Measurements from ENCODE around the gene JAG1. TPM values are rescaled to one million over a fixed set of nuclear protein-coding genes. Genes with fewer than 3 reads are reported as not detected.
"Not testable (repeated sequence)": the region's sequence is repeated elsewhere in the genome, so short reads cannot be mapped to it uniquely, and the experiment has no call there.

JAG1 gene
- total and polyA plus RNA-seq, 8 donors = 13.9 to 60.1 (median 25.1) TPM

- no peaks in the 10 kb centered on the region for H3K4me1 ChIP-seq
- FAIRE-seq (no peak), DNase-seq (no peak), ATAC-seq (no peak)
- H3K4me3 ChIP-seq = no peak overlapping the region
- TF ChIP-seq CTCF (IDR thresholded peaks at IDR 0.05) = no peak
- no peaks in the 10 kb centered on the region for H3K9me3 ChIP-seq
- intact Hi-C loops (cut with DNase I) = no loop called here
- no peak overlapping the region for H3K27ac ChIP-seq
- no peaks in the 10 kb centered on the region for H3K27me3 ChIP-seq
- H3K36me3 ChIP-seq = no peaks in the 10 kb centered on the region
- 91 to 94% methylated on average over 3 of the region's 3 CpGs for WGBS, 2 donors
Measured at GRCh38 chr20:10621149-10621548, 52.6 kb downstream of the JAG1 start.

GRCh38 chr20:10619427-10619826, 54.4 kb downstream of the JAG1 start:
- H3K36me3 ChIP-seq = no peaks in the 10 kb centered on the region
- no peak overlapping the region for H3K27ac ChIP-seq
- 89 to 94% methylated on average over 3 of the region's 3 CpGs for WGBS, 2 donors
- H3K27me3 ChIP-seq = no peaks in the 10 kb centered on the region
- DNase-seq (no peak), ATAC-seq (peak in 1 of 4 donors; percentile 26), FAIRE-seq (no peak)
- H3K9me3 ChIP-seq = no peaks in the 10 kb centered on the region
- H3K4me1 ChIP-seq = no peaks in the 10 kb centered on the region
- intact Hi-C loops (cut with DNase I) = no loop called here
- H3K4me3 ChIP-seq = no peak overlapping the region
- no peak for TF ChIP-seq CTCF (IDR thresholded peaks at IDR 0.05)

GRCh38 chr20:10618611-10619245, 55.1 kb downstream of the JAG1 start:
- no peak for TF ChIP-seq CTCF (IDR thresholded peaks at IDR 0.05)
- H3K36me3 ChIP-seq = no peaks in the 10 kb centered on the region
- H3K27ac ChIP-seq = no peak overlapping the region
- no peaks in the 10 kb centered on the region for H3K9me3 ChIP-seq
- WGBS, 2 donors = 87 to 92% methylated on average over 5 to 6 of the region's 6 CpGs
- H3K4me1 ChIP-seq = no peaks in the 10 kb centered on the region
- no peaks in the 10 kb centered on the region for H3K27me3 ChIP-seq
- no peak for DNase-seq
- no peak for FAIRE-seq
- ATAC-seq = no peak
- no peak overlapping the region for H3K4me3 ChIP-seq
- intact Hi-C loops (cut with DNase I) = no loop called here

GRCh38 chr20:10617549-10618133, 56.2 kb downstream of the JAG1 start:
- DNase-seq; intact Hi-C loops (cut with DNase I); H3K27me3 ChIP-seq; H3K4me1 ChIP-seq; H3K36me3 ChIP-seq; H3K9me3 ChIP-seq; ATAC-seq; H3K27ac ChIP-seq; H3K4me3 ChIP-seq; FAIRE-seq: not testable (repeated sequence)
- WGBS, 2 donors = 96 to 97% methylated on average over 4 of the region's 4 CpGs

- DNase-seq = no peak
- Histone ChIP-seq H3K4me1 (no peaks in the 10 kb centered on the region), H3K4me3 (no peak overlapping the region), H3K27me3 (no peaks in the 10 kb centered on the region), H3K9me3 (no peaks in the 10 kb centered on the region), H3K27ac (no peak overlapping the region), H3K36me3 (no peaks in the 10 kb centered on the region)
- WGBS, 2 donors = 96 to 100% methylated on average over 3 of the region's 3 CpGs
- intact Hi-C loops (cut with DNase I) = no loop called here
- no peak for TF ChIP-seq CTCF (IDR thresholded peaks at IDR 0.05)
- no peak for FAIRE-seq
- no peak for ATAC-seq
Measured at GRCh38 chr20:10616212-10616611, 57.6 kb downstream of the JAG1 start.

Measured in pancreas (tissue), 10 donors.